Nephron (organoid): ENCODE measurements around the gene VTCN1.
A peak's percentile ranks its signal among the peaks of the same experiment; 100 is the strongest.
"Not testable (repeated sequence)": the region's sequence is repeated elsewhere in the genome, so short reads cannot be mapped to it uniquely, and the experiment has no call there.

Experiments
- H3K27ac Mint-ChIP-seq, 3 experiments: 2 replicates each; pipeline ENCODE4 v1.8.0; 2020; ENCODE audit warnings: mixed read lengths in 3 of 3, mild to moderate bottlenecking in 2 of 3, moderate library complexity in 1 of 3
- H3K27me3 Mint-ChIP-seq: 2 replicates; pipeline ENCODE4 v1.8.0; 2021; ENCODE audit warnings: low read depth, mild to moderate bottlenecking, moderate library complexity, mixed read lengths
- H3K36me3 Mint-ChIP-seq: 2 replicates; pipeline ENCODE4 v1.8.0; 2020; ENCODE audit warnings: low read depth, mixed read lengths
- H3K4me1 Mint-ChIP-seq: 2 replicates; pipeline ENCODE4 v1.8.0; 2020; ENCODE audit warnings: mixed read lengths
- H3K4me3 Mint-ChIP-seq, 3 experiments: 2 replicates each; pipeline ENCODE4 v1.8.0; 2020; ENCODE audit warnings: mild to moderate bottlenecking in 3 of 3, mixed read lengths in 3 of 3, moderate library complexity in 2 of 3
- H3K9me3 Mint-ChIP-seq: 2 replicates; pipeline ENCODE4 v1.8.0; 2020; ENCODE audit warnings: mixed read lengths
- CTCF ChIP-seq, 3 experiments: fragments of 200-600 bp; sonication (generic); IDR thresholded peaks; one replicate each; pipeline ENCODE4 v1.5.0; 2021; ENCODE audit warnings: antibody characterized with exemption in 3 of 3; ENCODE audit not compliant: unreplicated experiment in 3 of 3

Gene VTCN1

DNA sequence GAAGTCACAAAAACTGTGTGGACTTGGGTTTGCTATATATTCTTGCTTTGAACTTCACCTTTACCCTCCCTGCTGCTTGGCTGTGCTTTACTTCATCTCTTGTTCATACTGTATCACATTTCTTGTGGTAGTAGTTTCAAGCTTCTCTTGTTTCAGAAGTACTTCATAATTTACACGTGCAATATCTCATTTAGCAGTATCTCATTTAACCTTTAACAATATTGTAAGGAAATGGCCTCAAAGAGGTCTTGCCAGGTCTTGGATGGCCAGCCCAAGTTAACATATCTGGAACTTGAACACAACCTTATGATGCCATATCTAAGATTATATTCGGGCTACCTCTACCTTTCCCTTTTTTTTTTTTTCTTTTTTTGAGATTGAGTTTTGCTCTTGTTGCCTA lies 87.5 kb downstream of the VTCN1 start:
- H3K36me3 Mint-ChIP-seq, result peaks cover 2% of the 10 kb centered on the region
- H3K27ac Mint-ChIP-seq, result peak overlapping the region; percentile 96 to 98 (median 97)
- peaks cover 3% of the 10 kb centered on the region for H3K27me3 Mint-ChIP-seq
- peaks cover 44% of the 10 kb centered on the region for H3K4me1 Mint-ChIP-seq
- no peak for TF ChIP-seq CTCF (IDR thresholded peaks at IDR 0.05; ENCODE audit: unreplicated experiment in 3 of 3)
- H3K9me3 Mint-ChIP-seq, result no peaks in the 10 kb centered on the region
- H3K4me3 Mint-ChIP-seq, result peak overlapping the region; percentile 54 to 95 (median 56)

GRCh38 chr1:117122330-117123025 lies 88.2 kb downstream of the VTCN1 start:
- H3K27me3 Mint-ChIP-seq, result peaks cover 3% of the 10 kb centered on the region
- peak overlapping the region; percentile 96 to 98 (median 97) for H3K27ac Mint-ChIP-seq
- H3K9me3 Mint-ChIP-seq, result no peaks in the 10 kb centered on the region
- H3K4me1 Mint-ChIP-seq, result peaks cover 44% of the 10 kb centered on the region
- H3K36me3 Mint-ChIP-seq, result peaks cover 10% of the 10 kb centered on the region
- peak overlapping the region; percentile 90 to 95 (median 91) for H3K4me3 Mint-ChIP-seq
- no peak for TF ChIP-seq CTCF (IDR thresholded peaks at IDR 0.05; ENCODE audit: unreplicated experiment in 3 of 3)

DNA sequence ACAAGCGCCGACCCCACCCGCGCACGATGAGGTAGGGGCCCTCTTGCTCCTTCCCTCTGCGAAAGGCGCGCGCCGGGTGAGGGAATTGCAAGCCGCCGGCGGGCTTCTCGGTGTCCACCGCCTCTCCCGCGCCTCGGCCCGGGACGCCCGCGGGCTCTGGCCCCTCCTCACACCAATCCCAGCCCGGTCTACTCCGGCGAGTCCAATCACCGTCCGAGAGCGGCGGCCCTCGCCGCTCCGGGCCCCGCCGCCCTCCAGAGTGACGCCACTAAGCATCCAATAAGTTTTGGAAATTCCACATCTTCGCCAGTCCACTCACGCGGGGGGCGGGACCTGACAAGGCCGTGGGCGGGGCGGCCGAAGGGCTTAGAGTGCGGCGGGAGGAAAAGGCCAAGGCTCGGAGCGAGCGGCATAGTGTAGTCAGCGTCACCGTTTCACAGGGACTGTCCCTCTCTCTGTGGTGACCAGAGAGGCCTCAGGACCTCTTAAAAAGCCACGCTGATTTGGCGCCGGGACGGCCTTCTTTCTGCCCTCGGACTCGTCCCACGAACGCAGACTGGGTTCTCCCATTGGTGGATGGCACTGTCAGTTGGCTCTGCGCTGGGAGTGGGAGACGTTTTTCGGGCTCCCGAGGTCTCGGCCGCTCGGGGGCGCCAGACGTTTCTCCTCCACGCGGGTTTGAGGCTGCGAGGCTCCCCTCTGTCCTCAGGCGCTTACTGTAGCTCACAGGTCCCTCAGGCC lies 89.0 kb downstream of the VTCN1 start, which contains the start of gene TRIM45:
TRIM45 (minus strand) TSS at position 161 of the 741 bp plus-strand sequence. CDS start 548 bp downstream, outside the sequence.
- Mint-ChIP-seq H3K9me3 (no peaks in the 10 kb centered on the region), H3K27me3 (peaks cover 4% of the 10 kb centered on the region), H3K27ac (peak within 1 kb of the TSS; percentile 96 to 98 (median 97)), H3K4me3 (peak within 1 kb of the TSS; percentile 90 to 95 (median 91)), H3K36me3 (peaks cover 13% of the 10 kb centered on the region), H3K4me1 (peaks cover 46% of the 10 kb centered on the region)
- peak; percentile 69 to 88 (median 75) for TF ChIP-seq CTCF (IDR thresholded peaks at IDR 0.05; ENCODE audit: unreplicated experiment in 3 of 3)

DNA sequence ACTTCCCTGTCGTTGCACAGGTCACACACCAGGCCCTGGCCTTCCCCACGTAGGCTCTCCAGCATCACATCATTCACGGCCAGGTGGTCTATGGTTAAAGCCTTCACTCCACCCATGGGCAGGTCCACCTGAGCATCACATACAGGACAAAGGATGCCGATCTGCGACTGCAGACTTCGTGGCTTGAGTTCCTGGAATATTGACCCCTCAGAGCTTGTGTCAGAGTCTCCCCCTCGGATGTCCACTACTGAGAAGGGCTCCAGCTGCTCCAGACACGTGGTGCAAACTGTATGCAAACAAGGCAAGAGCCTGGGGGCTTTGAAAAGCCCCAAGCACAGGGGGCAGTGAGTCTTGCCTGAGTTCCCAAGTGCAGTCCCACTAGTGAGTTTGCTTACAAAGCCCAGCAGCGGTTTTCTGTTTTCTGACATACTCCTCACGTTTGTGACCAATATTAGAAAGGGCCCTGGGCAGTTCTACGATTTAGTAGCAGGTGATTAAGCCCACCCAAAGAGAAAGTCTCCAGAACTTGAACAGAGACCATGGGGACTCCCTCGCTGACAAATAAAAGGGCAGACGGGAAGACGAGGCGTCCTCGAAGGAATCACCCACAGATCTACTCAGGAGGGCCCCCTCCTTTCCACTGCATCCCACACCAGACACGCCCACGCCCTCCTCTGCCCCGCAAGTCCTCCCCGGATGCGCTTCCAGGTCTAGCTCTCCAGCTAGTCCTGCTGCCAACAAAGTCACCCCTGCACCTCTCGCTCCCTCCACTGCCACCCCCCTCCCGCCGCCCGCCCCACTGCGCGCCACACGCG lies 89.7 kb downstream of the VTCN1 start:
- Mint-ChIP-seq H3K4me3 (peak overlapping the region; percentile 90 to 95 (median 91)), H3K27me3 (peaks cover 6% of the 10 kb centered on the region)

GRCh38 chr1:117119144-117119543 lies 91.6 kb downstream of the VTCN1 start:
- not testable (repeated sequence) for H3K27me3 Mint-ChIP-seq, H3K9me3 Mint-ChIP-seq
- peak overlapping the region in 2 of 3 experiments; percentile 52 to 95 for H3K4me3 Mint-ChIP-seq
- H3K36me3 Mint-ChIP-seq, result peaks cover 30% of the 10 kb centered on the region
- peaks cover 62% of the 10 kb centered on the region for H3K4me1 Mint-ChIP-seq
- peak overlapping the region in 2 of 3 experiments; percentile 30 to 45 for H3K27ac Mint-ChIP-seq

More for the DNA sequence above, 89.7 kb downstream of the VTCN1 start:
- Mint-ChIP-seq H3K36me3 (peaks cover 18% of the 10 kb centered on the region), H3K27ac (peak overlapping the region; percentile 94 to 98 (median 97)), H3K9me3 (no peaks in the 10 kb centered on the region), H3K4me1 (peaks cover 49% of the 10 kb centered on the region)
- TF ChIP-seq CTCF (IDR thresholded peaks at IDR 0.05; ENCODE audit: unreplicated experiment in 3 of 3), result no peak

- Mint-ChIP-seq H3K4me1 (peaks cover 59% of the 10 kb centered on the region), H3K4me3 (peak overlapping the region in 2 of 3 experiments; percentile 41 to 95), H3K36me3 (peaks cover 33% of the 10 kb centered on the region), H3K27me3 (peaks cover 6% of the 10 kb centered on the region), H3K27ac (peak overlapping the region in 1 of 3 experiments; percentile 30), H3K9me3 (no peaks in the 10 kb centered on the region)
- TF ChIP-seq CTCF (IDR thresholded peaks at IDR 0.05; ENCODE audit: unreplicated experiment in 3 of 3), result no peak
Measured at GRCh38 chr1:117118137-117118536, 92.6 kb downstream of the VTCN1 start.
